Ureter (tissue), 1 donor: Measurements from ENCODE around the gene GGNBP2. TPM values are rescaled to one million over a fixed set of nuclear protein-coding genes. Genes with fewer than 3 reads are reported as not detected.
A peak's percentile ranks its signal among the peaks of the same experiment; 100 is the strongest.

Experiments used
- DNase-seq: peaks from one replicate; pipeline ENCODE4 v3.0.0-alpha.2; 2020; ENCODE audit warnings: low spot score
- total RNA-seq: library from RNA; stranded (reverse); gene quantifications from one replicate; pipeline ENCODE4 v1.2.4, GENCODE V29; 2023
- donor health status: DM: yes; HTN: yes; CAD: no.

Gene GGNBP2
- total RNA-seq, 1 donor from 2014 or later: 109 TPM

GRCh38 chr17:36553459-36553858 is 8.7 kb downstream of the GGNBP2 start:
- no peak for DNase-seq

GRCh38 chr17:36566081-36566480 is 21.4 kb downstream of the GGNBP2 start:
- no peak for DNase-seq

GRCh38 chr17:36575028-36575427 is 30.3 kb downstream of the GGNBP2 start:
- no peak for DNase-seq

- no peak for DNase-seq
Measured at GRCh38 chr17:36576793-36577192, 32.1 kb downstream of the GGNBP2 start.

GRCh38 chr17:36578671-36579070 is 34.0 kb downstream of the GGNBP2 start:
- no peak for DNase-seq

- no peak for DNase-seq
Measured at GRCh38 chr17:36583787-36584186, 39.1 kb downstream of the GGNBP2 start.

- no peak for DNase-seq
Measured at GRCh38 chr17:36586138-36586537, 41.4 kb downstream of the GGNBP2 start.

GRCh38 chr17:36590082-36590481 is 45.4 kb downstream of the GGNBP2 start:
- DNase-seq: no peak

GRCh38 chr17:36591434-36592315 is 47.0 kb downstream of the GGNBP2 start, which contains the start of gene DHRS11:
TSS of gene DHRS11 (plus strand) at chr17:36591879. CDS start at chr17:36592010, 131 bp downstream.
- DNase-seq: peak; percentile 83

- DNase-seq: no peak
Measured at GRCh38 chr17:36592316-36592715, 47.6 kb downstream of the GGNBP2 start.

GRCh38 chr17:36592716-36593321 is 48.1 kb downstream of the GGNBP2 start:
- DNase-seq: no peak

- DNase-seq: peak; percentile 60
Measured at GRCh38 chr17:36593656-36594316, 49.1 kb downstream of the GGNBP2 start.

GRCh38 chr17:36594626-36595401 is 50.1 kb downstream of the GGNBP2 start:
- no peak for DNase-seq

- no peak for DNase-seq
Measured at GRCh38 chr17:36597226-36597625, 52.5 kb downstream of the GGNBP2 start.

- no peak for DNase-seq
Measured at GRCh38 chr17:36597866-36598777, 53.4 kb downstream of the GGNBP2 start.

- no peak for DNase-seq
Measured at GRCh38 chr17:36598951-36599401, 54.3 kb downstream of the GGNBP2 start.

GRCh38 chr17:36599546-36600250 is 55.0 kb downstream of the GGNBP2 start:
- DNase-seq: no peak

- no peak for DNase-seq
Measured at GRCh38 chr17:36600465-36600864, 55.7 kb downstream of the GGNBP2 start.

- DNase-seq: no peak
Measured at GRCh38 chr17:36600936-36601302, 56.2 kb downstream of the GGNBP2 start.
